ENCODE measurements around the gene APBB1.

DNA sequence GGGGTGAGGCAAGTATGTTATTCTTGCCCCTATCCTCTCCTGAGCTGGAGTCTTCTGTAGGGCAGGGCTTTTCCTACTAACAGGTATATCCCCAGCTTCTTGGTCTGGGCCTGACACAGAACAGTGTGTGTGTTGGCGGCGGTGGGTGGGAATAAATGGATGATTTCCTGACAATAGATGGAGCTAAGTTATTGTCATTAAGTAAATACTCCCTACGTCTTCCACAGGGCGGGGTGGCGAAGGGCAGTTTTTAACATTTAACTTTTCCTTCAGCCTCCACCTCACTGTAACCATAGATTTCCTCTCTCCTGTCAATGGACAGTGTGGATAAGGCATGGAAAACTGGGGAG, 40.3 kb downstream of the APBB1 start:
- TF ChIP-seq TAF1 (IDR thresholded peaks at IDR 0.05; ENCODE audit: low read depth) (no peak), CTCF (IDR thresholded peaks at IDR 0.05; ENCODE audit: poor library complexity, severe bottlenecking) (no peak), MXI1 (conservative IDR thresholded peaks at IDR 0.05; ENCODE audit: poor library complexity, severe bottlenecking) (no peak), EZH2 (IDR thresholded peaks at IDR 0.05; ENCODE audit: borderline replicate concordance, insufficient read depth, low read length, poor library complexity, severe bottlenecking) (no peak)

All from neural cell (in vitro differentiated cells).